GM12872 (cell line): ENCODE measurements around the gene ARGLU1.

Source experiments
- CTCF ChIP-seq: IDR thresholded peaks from 3 replicates; pipeline ENCODE4 v1.5.1; 2011; ENCODE audit warnings: low read depth, mild to moderate bottlenecking, low read length, moderate library complexity; ENCODE audit not compliant: insufficient read depth

The ARGLU1 gene

GRCh38 chr13:106493533-106494220, 74.3 kb downstream of the ARGLU1 start:
- no peak for TF ChIP-seq CTCF

- no peak for TF ChIP-seq CTCF
Observed at GRCh38 chr13:106492588-106493475, 75.1 kb downstream of the ARGLU1 start.

GRCh38 chr13:106491928-106492587, 75.9 kb downstream of the ARGLU1 start:
- no peak for TF ChIP-seq CTCF
